HepG2 (cell line): ENCODE data around the gene EMC9. TPM values are rescaled to one million over a fixed set of nuclear protein-coding genes. Genes with fewer than 3 reads are reported as not detected.

ENCODE experiments used
- ATAC-seq: fragments of 200-7000 bp; cut with Tn5 transposase; 3 replicates; pipeline ENCODE4 v1.9.1; 2020; ENCODE audit warnings: mild to moderate bottlenecking, moderate library complexity
- BruUV-seq: library from RNA; stranded (reverse); fragments of 400-500 nt; replicated peaks from 2 replicates; lab custom pipeline; 2021; lab: Mats Ljungman, UMichigan
- CTCF ChIA-PET: fragments of 300-600 bp; formaldehyde crosslinking; extraction: SDS; loops from one replicate; lab custom pipeline; 2021; ENCODE audit warnings: low total read pairs, inconsistent platforms, low intra/inter-chr PET ratio; lab: Yijun Ruan, JAX
- POLR2A ChIA-PET: fragments of 350-600 bp; sonication (Branson Sonifier 250); formaldehyde crosslinking; loops from one replicate; lab custom pipeline; 2020; ENCODE audit warnings: antibody characterized with exemption, inconsistent platforms; lab: Yijun Ruan, JAX
- DNase-seq: peaks from one replicate; pipeline ENCODE4 v3.0.0-alpha.2; 2015; ENCODE audit warnings: low spot score
- FAIRE-seq: peaks from 3 replicates; lab custom pipeline; 2011; peaks lifted over from hg19 to GRCh38; lab: Jason Lieb, UNC
- H2AFZ ChIP-seq: one replicate; pipeline ENCODE4 v1.6.1; 2011; ENCODE audit warnings: low read length, inconsistent platforms
- H3K27ac ChIP-seq: fragments of 300-600 bp; 3 replicates; pipeline ENCODE4 v1.8.0; 2011; ENCODE audit warnings: mixed run types, mild to moderate bottlenecking, mixed read lengths, low read length, inconsistent platforms; ENCODE audit not compliant: insufficient read depth; ENCODE audit errors: extremely low read length
- H3K27me3 ChIP-seq, 2 experiments: fragments of 200-600 bp in 1 of 2; 2 replicates in 1 of 2; 3 replicates in 1 of 2; pipeline versions ENCODE4 v1.6.0 to v1.8.0; 2011; ENCODE audit warnings: low read length in 2 of 2, mild to moderate bottlenecking in 2 of 2, moderate library complexity in 2 of 2, inconsistent platforms in 1 of 2; ENCODE audit not compliant: insufficient read depth in 2 of 2, control insufficient read depth in 1 of 2
- H3K36me3 ChIP-seq, 2 experiments: fragments of 200-600 bp in 1 of 2; replicated peaks in 1 of 2; 2 replicates in 1 of 2; 3 replicates in 1 of 2; pipeline versions ENCODE4 v1.5.1 to v1.8.0; 2011; ENCODE audit warnings: low read length in 2 of 2, inconsistent platforms in 1 of 2; ENCODE audit not compliant: insufficient read depth in 2 of 2, control insufficient read depth in 1 of 2
- H3K4me1 ChIP-seq: 2 replicates; pipeline ENCODE4 v1.5.1; 2012; ENCODE audit warnings: low read length, inconsistent platforms; ENCODE audit not compliant: insufficient read depth
- H3K4me2 ChIP-seq: 2 replicates; pipeline ENCODE4 v1.6.0; 2011; ENCODE audit warnings: low read depth, low read length, inconsistent platforms
- H3K4me3 ChIP-seq, 3 experiments: fragments of 200-600 bp in 1 of 3; sonication (generic), shearing (Covaris generic) in 1 of 3; replicated peaks in 1 of 3; 2 replicates each; pipeline ENCODE4 v1.5.1; 2011 to 2016; ENCODE audit warnings: low read length in 3 of 3, inconsistent platforms in 2 of 3, low read depth in 2 of 3, mild to moderate bottlenecking in 2 of 3, control low read depth in 1 of 3, mixed read lengths in 1 of 3; ENCODE audit not compliant: insufficient read depth in 1 of 3
- H3K79me2 ChIP-seq: one replicate; pipeline ENCODE4 v1.6.1; 2011; ENCODE audit warnings: low read length, inconsistent platforms; ENCODE audit not compliant: insufficient read depth
- H3K9ac ChIP-seq: 2 replicates; pipeline ENCODE4 v1.6.0; 2011; ENCODE audit warnings: mild to moderate bottlenecking, low read depth, low read length, inconsistent platforms; ENCODE audit not compliant: insufficient read depth
- H3K9me3 ChIP-seq: 2 replicates; pipeline ENCODE4 v1.5.1; 2012; ENCODE audit warnings: mild to moderate bottlenecking, low read length
- H4K20me1 ChIP-seq: 2 replicates; pipeline ENCODE4 v1.6.0; 2011; ENCODE audit warnings: inconsistent platforms, mild to moderate bottlenecking, low read length, moderate library complexity; ENCODE audit not compliant: insufficient read depth
- ATAD3A ChIP-seq: sonication (generic); formaldehyde crosslinking; IDR thresholded peaks from 2 replicates; pipeline ENCODE4 v1.4.0; 2020; ENCODE audit warnings: missing genetic modification reagents
- EP300 ChIP-seq, 3 experiments: sonication (generic) in 1 of 3; formaldehyde crosslinking in 1 of 3; IDR thresholded peaks; 2 replicates each; pipeline versions ENCODE4 v1.5.1 to v1.6.1; 2011 to 2020; ENCODE audit warnings: low read depth in 2 of 3, low read length in 2 of 3, borderline replicate concordance in 1 of 3, improper control_type of control experiment in 1 of 3, mild to moderate bottlenecking in 1 of 3, missing genetic modification reagents in 1 of 3, moderate library complexity in 1 of 3
- FLYWCH1 ChIP-seq: sonication (generic); formaldehyde crosslinking; IDR thresholded peaks from 2 replicates; pipeline ENCODE4 v1.8.1; 2023; ENCODE audit warnings: mild to moderate bottlenecking, missing genetic modification reagents
- HMG20B ChIP-seq: conservative IDR thresholded peaks from 2 replicates; pipeline ENCODE4 v1.6.1; 2016; ENCODE audit warnings: missing genetic modification reagents, missing compliant biosample characterization
- HNRNPH1 ChIP-seq: fragments of 200-400 bp; formaldehyde crosslinking; optimal IDR thresholded peaks from 2 replicates; pipeline ENCODE3; 2017; ENCODE audit warnings: mild to moderate bottlenecking, low read depth, low read length
- JUN ChIP-seq: sonication (generic); formaldehyde crosslinking; IDR thresholded peaks from 2 replicates; pipeline ENCODE4 v1.4.0; 2020; ENCODE audit warnings: mild to moderate bottlenecking, missing genetic modification reagents
- SKIL ChIP-seq: sonication (generic); formaldehyde crosslinking; IDR thresholded peaks from 2 replicates; pipeline ENCODE4 v1.8.0; 2022; ENCODE audit warnings: missing genetic modification reagents, mild to moderate bottlenecking, moderate library complexity, borderline replicate concordance
- TRAFD1 ChIP-seq: sonication (generic); formaldehyde crosslinking; IDR thresholded peaks from 2 replicates; pipeline ENCODE4 v1.5.1; 2020; ENCODE audit warnings: missing genetic modification reagents, mild to moderate bottlenecking, borderline replicate concordance
- ZBED4 ChIP-seq: sonication (generic); formaldehyde crosslinking; IDR thresholded peaks from 2 replicates; pipeline ENCODE4 v1.4.0; 2020; ENCODE audit warnings: missing genetic modification reagents, borderline replicate concordance
- ZBTB46 ChIP-seq: sonication (generic); formaldehyde crosslinking; IDR thresholded peaks from 2 replicates; pipeline ENCODE4 v1.4.0; 2020; ENCODE audit warnings: mild to moderate bottlenecking, missing genetic modification reagents, borderline replicate concordance
- ZNF556 ChIP-seq: sonication (generic); formaldehyde crosslinking; IDR thresholded peaks from 2 replicates; pipeline ENCODE4 v1.4.0; 2020; ENCODE audit warnings: mild to moderate bottlenecking, missing genetic modification reagents, borderline replicate concordance
- ZNF7 ChIP-seq: IDR thresholded peaks from 2 replicates; pipeline ENCODE4 v1.6.1; 2016; ENCODE audit warnings: missing biosample characterization, missing genetic modification reagents
- WGBS: methylation state at CpG from one replicate; pipeline ENCODE4 v1.1.6; 2017; ENCODE audit warnings: low lambda C conversion rate; 5-methylcytosine and 5-hydroxymethylcytosine counted together
- in situ Hi-C: cut with HindIII; loops from 2 replicates; pipeline ENCODE4 v1.10.0; 2017; ENCODE audit warnings: low pct_unique_long_range_greater_than_20kb; ENCODE audit not compliant: extremely low pct_ligation_motif_present
- intact Hi-C: fragments of 100-400 bp; cut with micrococcal nuclease; formaldehyde crosslinking; loops from one replicate; pipeline ENCODE4 v1.10.0; 2022; ENCODE audit not compliant: unreplicated experiment
- polyA plus RNA-seq, 8 experiments: library from polyadenylated mRNA; depleted of rRNA in 3 of 8; stranded (reverse) in 7 of 8; unstranded in 1 of 8; fragments of >200 nt; fragmentation: Illumina TruSeq in 4 of 8; extraction: Trizol in 4 of 8; gene quantifications; 2 replicates each; pipeline versions ENCODE4 v1.2.1 to v1.2.3, GENCODE V29; 2011 to 2016; ENCODE audit warnings: low read depth in 4 of 8, missing spikeins in 1 of 8, mixed read lengths in 1 of 8; ENCODE audit not compliant: insufficient read depth in 1 of 8
- total RNA-seq, 5 experiments: library from RNA; depleted of rRNA; stranded (reverse); fragments of >200 nt; fragmentation: Illumina TruSeq; extraction: Trizol; gene quantifications; 2 replicates each; pipeline ENCODE4 v1.2.3, GENCODE V29; 2016; ENCODE audit warnings: low read depth in 1 of 5

Gene EMC9
- total and polyA plus RNA-seq, 2 of the 13 experiments (the other 11 are each of a cell fraction or from before 2014, with no cell fraction given) = 60.5 to 78.7 TPM

GRCh38 chr14:24162093-24162492, 20.7 kb upstream of the EMC9 start:
- no peak overlapping the region for H2AFZ ChIP-seq
- intact Hi-C loops (no loop called here), in situ Hi-C loops (loop anchor here (5.0 kb wide), 1 partner anchor 105 kb away; no protein-coding TSS in a partner anchor)
- H3K27ac ChIP-seq = no peak overlapping the region
- no peak for FAIRE-seq
- peaks cover 5% of the 10 kb centered on the region for H3K79me2 ChIP-seq
- no peak for ATAC-seq
- no TSS peak for BruUV-seq
- H3K36me3 ChIP-seq = peaks cover 52 to 66% of the 10 kb centered on the region in 2 experiments; a peak in 4 of 5 replicates
- H3K4me1 ChIP-seq = peaks cover 28% of the 10 kb centered on the region
- DNase-seq = no peak
- peak overlapping the region; percentile 1 to 78 (median 50); a peak in 4 of 6 replicates for H3K4me3 ChIP-seq
- peak overlapping the region; percentile 76 for H3K9ac ChIP-seq
- ChIA-PET POLR2A (interaction anchor here (0.9 to 11.8 kb wide), 27 partner anchors 11 to 1184 kb away, joined by 3 to 233 read pairs (median 13); partner anchors contain the start of genes CHMP4A, CIDEB, DCAF11 and EMC9), CTCF (interaction anchor here (2.3 to 2.4 kb wide), 2 partner anchors 54 to 148 kb away, joined by 12 read pairs; no protein-coding TSS in a partner anchor)
- WGBS = 97% methylated on average over 8 of the region's 8 CpGs
- no peaks in the 10 kb centered on the region for H3K9me3 ChIP-seq
- no peaks in the 10 kb centered on the region for H4K20me1 ChIP-seq
- no peaks in the 10 kb centered on the region; a peak in 1 of 5 replicates for H3K27me3 ChIP-seq
- H3K4me2 ChIP-seq = peak overlapping the region; percentile 98
- TF ChIP-seq JUN (CRISPR knock-in tag) (no peak), ZBED4 (CRISPR knock-in tag) (no peak), EP300 (IDR thresholded peaks at IDR 0.05; ENCODE audit: low read depth in 2 of 2, low read length in 2 of 2) (no peak), EP300 (CRISPR knock-in tag; IDR thresholded peaks at IDR 0.05; ENCODE audit: borderline replicate concordance) (0 out of 2 replicates have a peak, but pooled peaks have one; percentile 10), ZBTB46 (0 out of 2 replicates have a peak, but pooled peaks have one; percentile 20), HMG20B (CRISPR knock-in tag) (no peak), ZNF556 (0 out of 2 replicates have a peak, but pooled peaks have one; percentile 33), SKIL (CRISPR knock-in tag) (peak; percentile 23; the same call in 1 of the 2 replicates), ATAD3A (CRISPR knock-in tag) (0 out of 2 replicates have a peak, but pooled peaks have one; percentile 74), HNRNPH1 (no peak), ZNF7 (CRISPR knock-in tag) (0 out of 2 replicates have a peak, but pooled peaks have one; percentile 7), TRAFD1 (CRISPR knock-in tag) (0 out of 2 replicates have a peak, but pooled peaks have one; percentile 42), FLYWCH1 (CRISPR knock-in tag) (no peak)
